ENCODE measurements around the gene LUC7L3.
"Not testable (repeated sequence)": the region's sequence is repeated elsewhere in the genome, so short reads cannot be mapped to it uniquely, and the experiment has no call there.

Gene LUC7L3

DNA sequence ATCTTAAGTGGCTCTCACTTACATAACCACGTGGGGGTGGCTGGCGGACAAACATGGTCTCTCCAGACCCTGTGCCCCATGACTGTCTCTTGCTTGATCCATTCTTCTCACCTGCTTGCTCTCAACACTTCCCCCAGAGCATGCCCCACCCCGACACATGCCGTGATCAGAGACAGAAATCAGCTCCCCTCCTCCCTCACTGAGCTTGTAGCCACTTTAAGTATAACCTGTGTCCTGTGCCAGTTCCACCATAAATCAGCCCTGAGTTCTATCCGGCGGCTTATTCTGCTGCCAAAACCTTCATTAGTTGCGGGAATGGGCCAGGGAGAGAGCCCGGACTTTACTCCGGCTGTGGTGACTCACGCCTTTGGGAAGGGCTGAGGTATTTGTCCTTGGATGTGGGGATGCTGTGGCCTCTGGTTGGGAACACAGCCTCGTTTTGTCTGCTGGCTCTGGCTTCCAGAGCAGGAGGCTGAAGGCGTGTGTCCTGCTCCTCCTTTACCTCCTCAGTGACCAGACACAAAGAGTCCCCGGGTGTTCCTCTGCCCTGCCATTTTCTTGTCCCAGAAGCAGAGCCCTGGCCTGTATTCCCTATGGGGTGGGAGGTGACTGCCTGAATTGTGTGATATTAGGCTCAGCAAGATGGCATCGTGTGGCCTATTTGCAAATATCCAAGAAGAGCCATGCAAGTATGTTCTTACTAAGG is 32.8 kb upstream of the LUC7L3 start:
- DNase-seq, result no peak

DNA sequence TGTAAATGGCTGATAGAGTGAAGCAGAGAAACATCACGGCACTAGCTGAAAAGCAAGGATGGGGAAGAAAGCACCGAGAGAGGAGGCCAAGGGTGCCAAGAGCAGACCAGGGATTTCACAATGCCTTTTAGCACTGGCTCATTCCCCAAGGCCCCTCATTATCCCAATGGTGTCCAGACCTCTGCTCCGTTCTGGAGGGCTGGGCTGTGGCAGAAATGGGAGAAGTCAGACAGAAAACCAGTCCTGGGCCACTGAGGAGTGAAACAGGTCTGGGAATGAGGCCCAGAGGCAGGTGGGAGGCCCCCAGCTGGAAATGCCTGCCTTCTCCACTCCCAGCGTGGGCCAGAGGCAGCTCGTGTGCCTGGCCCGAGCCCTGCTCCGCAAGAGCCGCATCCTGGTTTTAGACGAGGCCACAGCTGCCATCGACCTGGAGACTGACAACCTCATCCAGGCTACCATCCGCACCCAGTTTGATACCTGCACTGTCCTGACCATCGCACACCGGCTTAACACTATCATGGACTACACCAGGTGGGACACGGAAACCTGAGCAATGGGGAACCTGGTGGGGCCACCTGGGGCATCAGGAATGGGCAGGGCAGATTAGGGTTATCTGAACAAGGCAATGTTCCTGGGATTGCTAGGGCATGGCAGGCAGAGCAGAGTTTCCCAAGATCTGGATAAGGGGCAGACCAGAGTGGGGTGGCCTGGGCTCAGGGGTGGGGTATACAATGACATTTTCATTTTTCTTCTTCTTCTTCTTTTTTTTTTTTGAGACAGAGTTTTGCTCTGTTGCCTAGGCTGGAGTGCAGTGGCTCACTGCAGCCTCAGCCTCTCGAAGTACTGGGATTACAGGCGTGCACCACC is 32.0 kb upstream of the LUC7L3 start:
- no peak for DNase-seq

DNA sequence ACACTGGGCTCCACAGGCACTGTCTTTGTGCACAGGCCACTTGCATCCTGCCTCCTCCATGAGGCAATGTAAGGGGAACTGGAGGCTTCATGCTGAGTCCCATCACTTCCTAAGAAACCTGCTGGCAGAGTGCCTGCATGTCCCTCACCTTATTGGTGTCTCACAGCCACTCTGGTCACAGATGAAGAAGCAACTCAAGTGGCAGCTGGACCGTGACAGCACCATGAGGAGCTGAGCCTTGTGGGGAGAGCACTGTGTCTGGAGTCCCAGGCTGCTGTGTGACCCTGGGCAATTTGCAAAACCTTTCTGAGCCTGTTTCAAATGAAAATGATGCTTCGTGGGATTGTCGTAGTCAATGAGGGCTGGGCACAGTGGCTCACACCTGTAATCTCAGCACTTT is 31.2 kb upstream of the LUC7L3 start:
- DNase-seq, result no peak

DNA sequence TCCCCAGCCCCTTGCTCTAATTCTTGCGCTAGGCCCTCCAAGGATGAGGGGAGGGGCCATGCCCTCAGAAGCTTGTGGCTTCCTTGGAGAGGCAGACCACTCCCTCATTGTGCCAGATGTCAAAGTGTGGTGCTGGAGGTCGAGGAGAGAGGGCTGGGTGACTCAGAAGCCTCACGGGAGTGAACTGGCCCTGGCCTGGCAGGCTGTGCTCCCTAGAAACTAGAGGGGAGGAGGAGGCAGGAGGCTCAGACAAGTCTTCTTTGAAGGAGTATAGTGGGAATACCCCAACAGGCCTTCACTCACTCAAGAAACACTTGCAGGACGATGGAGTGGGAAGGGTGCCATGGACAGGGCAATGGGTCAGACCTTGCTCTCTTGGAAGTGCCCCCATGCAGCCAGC is 30.2 kb upstream of the LUC7L3 start:
- no peak for DNase-seq

DNA sequence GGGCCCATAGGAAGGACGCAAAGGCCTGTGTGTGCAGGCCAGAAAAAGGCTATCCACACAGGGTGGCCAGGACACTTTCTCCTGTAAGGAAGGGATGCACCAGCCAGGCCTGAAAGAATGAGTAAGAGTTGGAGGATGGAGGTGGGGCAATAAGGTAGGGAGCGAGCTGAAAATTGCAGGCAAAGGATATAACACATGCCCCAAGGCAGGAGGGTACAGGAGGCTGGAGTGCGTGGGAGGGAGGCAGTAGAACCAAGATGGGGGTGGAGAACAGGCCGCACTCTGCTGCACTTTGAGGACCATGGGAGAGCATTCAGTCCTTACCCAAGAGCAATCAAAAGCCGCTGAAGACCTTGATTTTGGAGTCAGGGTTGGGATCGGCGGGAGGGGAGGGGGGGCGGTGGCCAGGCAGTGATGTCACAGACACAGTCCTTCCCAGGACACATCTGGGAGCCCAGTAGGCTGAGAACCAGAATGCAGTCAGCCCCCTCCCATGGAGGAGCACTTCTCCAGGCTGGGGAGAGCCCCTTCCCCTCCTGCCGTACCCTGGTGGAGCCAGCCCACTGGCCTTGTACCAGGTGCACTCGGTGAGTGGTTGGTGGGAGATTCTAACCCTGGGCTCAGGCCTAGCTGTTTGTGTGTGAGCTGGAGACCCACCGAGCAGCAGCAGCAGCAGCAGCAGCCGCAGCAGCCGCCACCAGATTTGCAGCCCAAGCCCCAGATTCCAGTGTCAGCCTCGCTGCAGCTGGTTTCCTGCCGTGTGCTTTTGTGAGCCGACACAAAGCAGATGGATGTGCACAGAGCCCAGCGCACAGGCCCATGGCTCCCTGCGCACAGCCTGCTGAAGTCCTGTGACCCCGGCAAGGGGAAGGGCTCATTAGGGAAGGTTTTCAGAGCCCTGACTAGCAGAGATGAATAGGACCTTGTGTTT is 29.2 kb upstream of the LUC7L3 start:
- no peak for DNase-seq

DNA sequence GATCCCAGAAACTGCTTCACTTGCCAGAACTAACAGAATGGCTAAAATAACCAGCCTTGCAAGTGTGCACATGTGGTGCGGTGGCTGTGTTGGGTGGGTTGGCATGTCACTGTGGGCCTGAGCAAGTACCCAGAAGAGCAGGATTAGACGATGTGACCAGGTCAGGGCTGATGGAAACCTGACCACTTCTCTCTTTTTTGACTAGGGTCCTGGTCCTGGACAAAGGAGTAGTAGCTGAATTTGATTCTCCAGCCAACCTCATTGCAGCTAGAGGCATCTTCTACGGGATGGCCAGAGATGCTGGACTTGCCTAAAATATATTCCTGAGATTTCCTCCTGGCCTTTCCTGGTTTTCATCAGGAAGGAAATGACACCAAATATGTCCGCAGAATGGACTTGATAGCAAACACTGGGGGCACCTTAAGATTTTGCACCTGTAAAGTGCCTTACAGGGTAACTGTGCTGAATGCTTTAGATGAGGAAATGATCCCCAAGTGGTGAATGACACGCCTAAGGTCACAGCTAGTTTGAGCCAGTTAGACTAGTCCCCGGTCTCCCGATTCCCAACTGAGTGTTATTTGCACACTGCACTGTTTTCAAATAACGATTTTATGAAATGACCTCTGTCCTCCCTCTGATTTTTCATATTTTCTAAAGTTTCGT is 28.4 kb upstream of the LUC7L3 start:
- DNase-seq, result no peak

DNA sequence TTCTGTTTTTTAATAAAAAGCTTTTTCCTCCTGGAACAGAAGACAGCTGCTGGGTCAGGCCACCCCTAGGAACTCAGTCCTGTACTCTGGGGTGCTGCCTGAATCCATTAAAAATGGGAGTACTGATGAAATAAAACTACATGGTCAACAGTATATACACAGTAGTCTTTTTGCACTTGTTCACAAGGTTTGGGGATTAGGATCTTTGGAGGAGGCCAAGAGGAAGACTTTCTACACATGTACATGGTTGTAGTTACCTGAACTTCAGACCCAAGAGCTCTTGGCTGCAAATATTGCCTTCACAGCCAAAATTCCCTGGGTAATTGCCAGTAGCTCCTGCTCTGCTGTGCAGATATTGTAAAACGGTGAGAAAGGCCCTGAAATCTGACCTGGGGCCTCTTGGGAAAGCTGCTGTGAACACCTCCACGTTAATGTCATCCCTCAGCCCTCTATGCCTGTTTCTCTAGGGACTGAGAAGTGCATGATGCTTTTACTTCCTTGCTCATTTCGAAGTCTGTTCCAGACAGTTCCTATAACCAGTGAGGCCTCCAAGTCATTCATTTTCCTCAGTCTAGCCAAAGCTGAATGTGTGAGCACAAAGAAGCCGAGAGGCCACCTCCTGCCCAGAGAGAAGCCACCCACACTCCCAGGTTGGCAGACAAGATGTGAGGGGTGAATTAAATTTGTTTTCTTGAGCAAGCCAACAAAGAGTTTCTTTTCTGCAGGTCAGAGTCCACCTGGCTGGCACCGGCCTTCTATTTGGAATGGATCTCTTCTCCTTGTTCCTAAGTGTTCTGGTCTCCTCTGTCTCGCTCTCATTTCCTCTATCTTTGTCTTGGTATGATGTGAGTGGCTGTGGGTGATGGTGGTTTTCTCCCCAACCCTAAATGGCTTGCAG is 27.6 kb upstream of the LUC7L3 start:
- DNase-seq, result no peak

DNA sequence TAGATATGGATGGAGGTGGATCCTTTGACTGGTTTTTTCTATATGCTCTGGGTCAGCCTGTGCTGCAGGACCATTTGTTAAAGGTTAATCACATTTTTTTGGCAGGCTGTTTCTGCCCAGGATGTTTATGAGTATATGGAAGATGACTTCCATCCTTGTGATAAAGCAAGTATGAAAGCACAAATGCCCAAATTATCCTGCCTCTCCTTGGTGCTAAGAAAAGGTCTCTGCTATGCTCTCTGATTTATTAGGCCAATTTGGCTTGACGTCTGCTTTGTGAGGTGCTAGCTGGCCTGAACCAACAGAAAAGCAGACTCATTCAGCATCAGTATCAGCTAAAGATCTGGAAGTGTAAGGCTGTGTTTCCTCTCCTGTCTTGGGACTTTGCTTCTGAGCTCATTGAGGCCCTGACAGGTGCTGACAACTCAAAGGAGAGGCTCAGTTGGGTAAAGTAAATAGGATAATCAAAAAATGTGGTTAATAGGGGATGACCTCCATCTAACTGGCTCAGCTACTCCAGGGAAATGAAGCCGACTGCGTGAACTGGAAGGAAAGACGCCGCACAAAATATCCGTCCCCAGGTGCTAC is 26.9 kb upstream of the LUC7L3 start:
- DNase-seq, result no peak

DNA sequence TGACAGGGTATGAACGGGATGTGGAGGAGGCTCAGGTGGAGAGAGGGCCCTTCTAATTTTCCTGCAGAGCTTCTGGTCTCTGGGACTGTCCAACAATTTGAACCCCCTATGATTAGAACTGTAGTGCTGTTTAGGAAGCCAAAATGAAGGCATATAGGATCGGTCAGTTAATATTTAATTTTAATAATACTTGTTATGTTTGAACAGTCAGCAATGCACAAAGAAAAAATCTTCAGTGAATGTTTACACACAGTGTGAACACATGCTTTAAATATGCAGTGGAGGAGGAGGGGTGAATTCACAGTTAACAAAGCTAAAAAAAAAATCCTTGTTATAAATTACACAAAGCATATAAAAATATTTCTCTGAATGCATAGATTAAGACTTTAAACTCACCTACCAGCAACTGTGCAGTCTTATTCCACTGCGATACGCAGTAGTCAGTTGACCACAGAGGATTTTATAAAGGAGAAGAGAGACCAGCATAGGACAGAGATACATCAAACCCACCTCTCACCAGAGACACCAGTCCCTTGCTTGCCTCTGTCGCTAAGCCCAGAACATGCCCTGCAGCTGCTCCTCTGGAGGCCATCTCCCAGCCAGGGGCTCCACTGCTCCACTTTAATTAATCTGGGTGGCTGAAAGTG is 26.2 kb upstream of the LUC7L3 start:
- no peak for DNase-seq

DNA sequence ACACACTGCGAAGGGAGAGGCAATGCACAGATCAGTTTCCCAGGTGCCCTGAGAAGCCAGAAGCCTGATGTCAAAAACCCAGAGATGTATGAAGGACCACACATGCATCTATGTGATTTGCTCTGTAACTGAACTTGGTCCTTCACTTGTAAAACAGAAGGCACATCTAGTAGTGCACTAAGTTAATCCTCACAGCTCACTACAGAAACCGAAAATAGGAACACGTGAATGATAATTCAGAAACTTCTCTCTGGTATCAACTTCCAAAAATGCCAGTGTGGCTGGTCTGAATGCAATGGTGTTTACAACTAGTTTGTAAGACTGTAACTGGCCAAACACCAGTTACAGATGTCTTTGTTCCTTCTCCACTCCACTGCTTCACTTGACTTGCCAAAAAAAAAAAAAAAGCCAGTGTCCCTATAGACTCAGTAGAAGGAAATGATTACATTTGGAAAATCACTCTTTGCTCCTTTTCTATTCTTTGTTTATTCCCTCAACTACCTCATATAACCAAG is 23.0 kb upstream of the LUC7L3 start:
- no peak for DNase-seq

DNA sequence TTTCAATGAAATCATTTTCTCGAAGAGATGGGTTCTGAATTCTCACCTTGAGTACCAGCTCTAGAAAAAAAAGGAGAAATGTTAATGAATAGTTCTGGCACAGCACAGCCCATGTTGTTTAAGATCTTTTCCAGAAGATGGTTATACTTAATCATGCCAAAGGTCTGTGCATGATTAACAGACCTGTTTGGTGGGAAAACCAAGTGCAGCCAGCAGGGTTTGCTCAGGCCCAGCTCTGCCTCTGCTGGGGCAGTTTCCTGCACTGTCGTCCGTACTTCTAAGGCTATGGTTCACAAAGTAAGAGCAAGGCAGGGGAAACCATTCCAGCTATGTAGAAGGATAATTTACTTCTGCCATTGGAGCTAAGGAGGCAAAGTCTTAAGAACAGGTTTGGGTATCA is 22.3 kb upstream of the LUC7L3 start:
- no peak for DNase-seq

DNA sequence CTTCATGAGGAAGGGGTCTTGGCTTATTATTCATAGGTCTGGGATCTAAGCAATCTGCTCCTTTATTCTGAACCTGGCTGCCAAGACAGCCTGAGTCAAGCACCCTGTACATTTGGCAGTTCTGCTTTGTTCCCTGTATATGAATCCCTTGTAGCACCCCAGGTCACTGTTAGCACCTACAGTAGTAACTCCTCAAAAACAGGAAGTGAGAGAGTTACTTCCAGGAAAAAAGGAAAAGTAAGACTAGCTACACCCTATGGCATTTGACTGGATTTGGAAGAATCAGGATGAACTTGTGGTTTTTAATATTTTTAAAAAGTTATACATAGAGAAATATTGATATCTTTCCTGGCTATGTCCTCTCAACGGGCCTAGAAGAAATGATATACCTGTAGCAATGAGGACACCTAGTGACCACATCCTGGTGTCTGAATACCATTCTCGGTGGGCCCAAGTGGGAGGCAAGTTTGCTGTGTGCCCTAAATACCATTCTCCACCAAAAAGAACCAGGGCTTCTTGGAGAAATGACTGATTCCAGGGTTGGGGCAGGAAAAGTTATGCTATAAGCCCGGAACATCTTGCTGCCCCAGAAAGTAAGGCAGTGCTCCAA is 21.6 kb upstream of the LUC7L3 start:
- DNase-seq, result no peak

DNA sequence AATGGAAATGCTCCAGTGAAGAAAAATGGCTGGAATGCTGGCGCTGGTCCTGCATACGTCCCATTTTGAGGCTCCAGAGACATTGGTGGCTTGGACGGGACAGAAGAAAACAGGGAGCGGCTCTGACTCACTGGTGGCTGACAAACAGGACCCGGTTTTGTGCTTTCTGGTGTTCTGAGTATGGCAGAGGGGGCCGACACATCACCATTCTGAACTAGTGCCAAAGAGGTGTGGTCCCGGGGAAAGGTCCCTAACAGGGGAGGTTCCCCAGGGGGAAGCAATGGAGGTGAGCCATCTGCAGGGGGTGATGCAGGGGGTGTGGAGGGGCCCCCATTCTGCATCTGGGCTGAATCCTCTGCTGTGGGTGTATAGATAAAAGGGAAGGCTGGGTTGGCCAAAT is 20.0 kb upstream of the LUC7L3 start:
- no peak for DNase-seq

DNA sequence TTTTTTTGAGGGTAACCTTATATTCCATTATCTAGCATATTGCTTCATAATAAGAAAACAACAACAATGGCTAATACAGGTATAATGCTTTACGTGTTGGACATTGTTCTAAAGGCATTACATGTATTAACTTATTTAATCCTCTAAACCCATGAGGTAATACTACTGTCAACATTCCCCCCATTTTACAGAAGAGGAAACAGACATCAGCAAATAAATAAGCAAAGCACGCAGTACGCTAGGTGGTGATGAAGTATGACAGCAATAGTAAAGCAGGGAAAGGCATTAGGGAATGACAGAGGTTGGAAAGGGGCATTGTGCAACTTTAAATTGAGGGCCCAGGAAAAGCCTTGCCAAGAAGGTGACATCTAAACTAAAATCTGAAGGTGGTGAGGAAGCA is 16.2 kb upstream of the LUC7L3 start:
- no peak for DNase-seq

DNA sequence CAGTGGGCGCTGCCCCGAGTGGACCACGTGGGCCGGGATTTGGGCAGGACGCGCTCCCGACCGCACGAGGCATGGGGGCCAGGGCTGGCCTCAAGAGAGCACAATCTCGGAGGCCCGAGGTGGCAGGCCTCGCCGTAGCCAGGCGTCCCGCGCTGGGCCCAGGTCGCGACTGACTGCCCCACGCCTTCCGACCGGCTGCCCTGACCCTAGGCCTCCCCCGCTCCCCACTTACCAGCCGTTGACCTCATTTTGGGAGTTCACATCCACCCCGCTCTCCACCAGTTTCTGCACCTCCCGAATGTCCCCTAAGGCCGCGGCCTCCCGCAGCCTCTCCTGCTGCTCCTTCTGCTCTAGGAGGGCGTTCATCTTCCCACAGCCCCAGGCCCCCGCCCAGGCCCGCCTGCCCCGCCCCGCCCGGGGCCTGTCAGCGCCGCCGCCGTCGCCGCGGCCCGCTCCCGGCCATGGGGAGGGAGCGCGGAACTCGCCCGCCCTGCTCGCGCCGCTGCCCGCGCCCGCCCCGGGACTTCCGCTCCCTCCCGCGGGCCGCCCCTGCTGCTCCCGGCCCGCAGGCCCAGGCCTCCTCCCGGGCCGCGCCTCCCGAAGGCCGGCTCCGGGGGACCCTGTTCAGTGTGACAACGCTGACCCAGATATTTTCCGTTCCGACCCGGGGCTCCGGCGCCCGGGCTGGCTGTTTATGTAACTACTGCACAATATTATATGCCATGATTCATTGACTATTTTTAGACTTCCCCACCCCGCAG is 11.9 kb upstream of the LUC7L3 start, which contains the start of gene ANKRD40:
Gene ANKRD40, minus strand, starts transcription at position 626 of the 761 bp plus-strand sequence. Its CDS starts 260 bp downstream, at position 366.
- DNase-seq, result peak; percentile 96

DNA sequence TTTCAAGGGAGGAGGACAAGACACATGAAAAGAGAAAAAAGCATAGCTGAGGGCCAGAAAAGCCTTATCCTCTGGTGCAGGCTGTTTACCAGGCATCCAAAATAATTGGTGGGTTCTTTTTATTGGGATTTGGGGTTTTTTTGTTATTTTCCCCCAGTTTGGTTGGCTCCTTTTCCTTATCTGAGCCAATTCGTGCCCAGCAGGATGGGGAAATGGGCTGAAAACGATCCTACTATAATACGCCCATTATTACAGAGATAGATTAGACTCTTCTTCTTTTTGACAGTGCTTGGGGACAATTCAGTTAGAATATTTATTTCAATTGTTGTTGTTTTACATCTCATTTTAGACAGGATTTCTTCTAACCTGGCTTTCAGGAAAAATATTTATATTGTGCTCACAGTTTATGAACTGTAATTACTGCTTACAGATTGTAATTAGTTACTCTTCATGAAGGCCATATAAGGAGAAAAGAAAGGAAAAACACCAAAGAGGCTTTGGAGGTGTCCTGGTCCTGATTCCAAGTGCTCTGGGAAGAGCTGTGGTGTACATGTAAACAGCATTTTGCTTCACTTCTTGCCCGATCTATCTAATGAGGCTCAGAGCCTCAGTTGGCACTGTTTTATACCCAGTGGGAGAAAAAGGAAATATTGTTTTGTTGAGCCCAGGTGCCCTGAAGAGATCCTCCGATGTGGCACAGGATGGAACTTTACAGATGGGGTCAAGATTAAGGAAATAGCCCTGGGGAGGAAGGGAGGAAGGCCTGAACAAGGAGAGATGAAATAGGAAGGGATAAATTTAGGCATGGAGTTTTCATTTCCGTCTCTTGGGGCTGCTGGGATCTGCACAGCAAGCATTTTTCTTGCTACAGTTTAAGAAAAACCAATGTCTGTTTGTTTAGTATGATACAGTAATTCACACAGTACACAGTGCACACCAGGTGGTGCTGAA is 11.1 kb upstream of the LUC7L3 start:
- no peak for DNase-seq

DNA sequence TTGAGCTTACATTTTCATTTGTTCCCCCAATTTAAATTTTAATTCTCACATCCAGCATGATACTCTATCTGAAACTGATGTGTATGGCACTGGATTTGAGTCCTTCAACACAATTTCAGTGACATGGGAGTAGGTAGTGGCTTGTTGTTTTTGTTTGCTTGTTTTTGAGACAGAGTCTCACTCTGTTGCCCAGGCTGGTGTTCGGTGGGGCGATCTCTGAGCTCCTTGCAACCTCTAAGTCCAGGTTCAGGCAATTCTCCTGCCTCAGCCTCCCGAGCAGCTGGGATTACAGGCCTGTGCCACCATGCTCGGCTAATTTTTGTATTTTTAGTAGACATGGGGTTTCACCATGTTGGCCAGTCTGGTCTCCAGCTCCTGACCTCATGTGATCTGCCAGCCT is 10.3 kb upstream of the LUC7L3 start:
- DNase-seq, result not testable (repeated sequence)

DNA sequence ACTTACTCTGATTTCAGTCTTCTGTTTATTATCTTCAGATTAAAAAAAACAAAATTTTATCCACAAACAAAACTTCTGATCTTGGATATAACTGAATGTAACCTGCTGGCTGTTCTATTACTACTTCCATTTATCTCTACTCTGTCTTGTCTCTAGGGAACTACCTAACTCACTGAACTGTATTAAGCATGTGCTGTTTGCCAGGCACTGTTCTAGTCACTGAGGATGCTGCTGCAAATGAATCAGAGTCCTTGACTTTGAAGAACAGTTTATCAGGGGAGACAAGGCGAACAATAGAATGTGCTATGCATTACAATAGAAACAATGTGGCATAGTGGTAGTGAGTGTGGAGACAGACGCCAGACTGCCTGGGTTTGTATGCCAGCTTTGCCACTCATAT is 9.4 kb upstream of the LUC7L3 start:
- DNase-seq, result no peak

Measured in activated effector memory CD4-positive, alpha-beta T cell treated with anti-CD3 and anti-CD28 coated beads, Interleukin-2, amount 50 U/mL, for 16 hours (primary cell).